Gastroesophageal sphincter (tissue), 4 donors: ENCODE results near the gene PTPRG. TPM values are rescaled to one million over a fixed set of nuclear protein-coding genes. Genes with fewer than 3 reads are reported as not detected.

Source experiments
- ATAC-seq: fragments of 150-250 bp; one replicate; pipeline ENCODE4 v1.9.1; 2016; ENCODE audit warnings: mild to moderate bottlenecking, moderate library complexity
- H3K27ac ChIP-seq, 4 donors: fragments of 200-600 bp; sonication (generic) in 3 of 4; 1 replicate in 3 of 4; 2 replicates in 1 of 4; pipeline ENCODE4 v1.5.1; 2016 to 2019
- H3K27me3 ChIP-seq: fragments of 200-600 bp; sonication (generic); one replicate; pipeline ENCODE4 v1.5.1; 2019
- H3K36me3 ChIP-seq, 2 donors: fragments of 200-600 bp; sonication (generic); one replicate each; pipeline ENCODE4 v1.5.1; 2019; ENCODE audit warnings: control low read depth in 1 of 2
- H3K4me1 ChIP-seq, 3 donors: fragments of 200-600 bp; sonication (generic); 1 replicate in 2 of 3; 2 replicates in 1 of 3; pipeline ENCODE4 v1.5.1; 2016 to 2019; ENCODE audit warnings: control low read depth in 2 of 3
- H3K4me3 ChIP-seq, 2 donors: fragments of 200-600 bp; sonication (generic); one replicate each; pipeline ENCODE4 v1.5.1; 2019; ENCODE audit warnings: mild to moderate bottlenecking in 1 of 2, moderate library complexity in 1 of 2
- H3K9me3 ChIP-seq, 3 donors: fragments of 200-600 bp; sonication (generic); one replicate each; pipeline ENCODE4 v1.5.1; 2017 to 2019; ENCODE audit warnings: control low read depth in 2 of 3
- EP300 ChIP-seq: sonication (generic); formaldehyde crosslinking; IDR thresholded peaks from one replicate; pipeline ENCODE4 v1.6.1; 2017; ENCODE audit warnings: antibody characterized with exemption, mild to moderate bottlenecking
- POLR2A ChIP-seq, 2 donors: fragments of 450-650 bp; IDR thresholded peaks; one replicate each; pipeline ENCODE4 v1.6.1; 2017; ENCODE audit warnings: antibody characterized with exemption in 2 of 2, mild to moderate bottlenecking in 2 of 2, moderate library complexity in 1 of 2
- POLR2AphosphoS5 ChIP-seq: sonication (generic); formaldehyde crosslinking; IDR thresholded peaks from one replicate; pipeline ENCODE4 v1.6.1; 2017; ENCODE audit warnings: antibody characterized with exemption
- WGBS, 2 donors: methylation state at CpG; one replicate each; pipeline ENCODE4 v1.1.5; 2018; ENCODE audit warnings: low coverage in 1 of 2; 5-methylcytosine and 5-hydroxymethylcytosine counted together
- total RNA-seq, 4 donors: library from RNA; depleted of rRNA; stranded (reverse); fragments of >200 nt; gene quantifications; one replicate each; pipeline ENCODE4 v1.1.0, GENCODE V29; 2016
- TF ChIP-seq, protein P1 (sequence below), 4 experiments: fragments of 200-600 bp in 2 of 4; fragments of 450-650 bp in 2 of 4; sonication (generic) in 1 of 4; IDR thresholded peaks; one replicate each; pipeline ENCODE4 v1.5.1; 2017 to 2019; ENCODE audit warnings: antibody characterized with exemption in 4 of 4, mild to moderate bottlenecking in 2 of 4, moderate library complexity in 2 of 4

The PTPRG gene
- total RNA-seq, 4 donors from 2014 or later, result 48.7 to 81.9 (median 52.8) TPM

DNA sequence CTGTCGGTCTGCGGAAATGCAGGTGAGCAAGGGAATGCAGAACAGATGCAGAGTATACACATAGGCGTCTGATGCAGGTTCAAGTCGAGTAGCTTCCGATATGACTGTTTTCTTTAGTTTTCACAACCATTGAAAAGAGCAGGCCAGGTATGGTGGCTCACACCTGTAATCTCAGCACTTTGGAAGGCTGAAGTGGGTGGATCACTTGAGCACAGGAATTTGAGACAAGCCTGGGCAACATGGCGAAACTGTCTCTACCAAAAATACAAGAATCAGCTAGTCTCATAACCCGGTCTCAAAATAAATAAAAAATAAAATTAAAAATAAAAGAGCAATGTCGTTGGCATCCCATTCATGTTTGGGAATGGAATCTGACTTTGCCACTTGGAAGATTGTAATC is 101.5 kb downstream of the PTPRG start:
- peaks cover 0 to 11% (median 0%) of the 10 kb centered on the region in 3 donors for H3K4me1 ChIP-seq
- H3K9me3 ChIP-seq, result no peaks in the 10 kb centered on the region
- TF ChIP-seq POLR2A (IDR thresholded peaks at IDR 0.05), result no peak
- no peak overlapping the region for H3K27ac ChIP-seq
- WGBS, 2 donors, result 92 to 96% methylated on average over 8 of the region's 8 CpGs
- no peaks in the 10 kb centered on the region for H3K36me3 ChIP-seq
- no peak for ATAC-seq
- H3K27me3 ChIP-seq, result no peaks in the 10 kb centered on the region
- H3K4me3 ChIP-seq, result no peak overlapping the region

DNA sequence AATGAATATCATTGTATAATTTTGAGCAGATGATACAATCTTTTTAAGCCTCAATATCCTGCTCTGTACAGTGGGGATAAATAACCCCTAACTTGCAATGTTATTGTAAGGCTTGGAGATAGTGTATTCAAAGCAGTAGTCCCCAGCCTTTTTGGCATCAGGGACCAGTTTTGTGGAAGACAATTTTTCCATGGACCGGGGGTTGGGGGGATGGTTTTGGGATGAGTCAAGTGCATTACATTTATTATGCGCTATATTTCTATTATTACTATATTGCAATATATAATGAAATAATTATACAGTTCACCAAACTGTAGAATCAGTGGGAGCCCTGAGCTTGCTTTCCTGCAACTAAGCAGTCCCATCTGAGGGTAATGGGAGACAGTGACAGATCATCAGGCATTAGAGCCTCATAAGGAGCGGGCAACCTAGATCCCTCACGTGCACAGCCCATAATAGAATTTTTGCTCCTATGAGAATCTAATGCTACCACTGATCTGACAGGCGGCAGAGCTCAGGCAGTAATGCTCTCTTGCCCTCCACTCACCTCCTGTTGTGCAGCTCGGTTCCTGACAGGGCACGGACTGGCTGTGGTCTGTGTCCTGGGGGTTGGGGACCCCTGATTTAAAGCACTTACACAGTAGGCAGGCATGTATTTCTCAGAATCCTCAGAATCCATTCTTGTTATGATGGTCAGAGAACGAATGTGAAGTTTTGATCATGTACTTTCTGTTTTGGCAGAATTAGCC is 102.2 kb downstream of the PTPRG start:
- ATAC-seq, result no peak
- H3K4me1 ChIP-seq, result peaks cover 0 to 11% (median 0%) of the 10 kb centered on the region in 3 donors

DNA sequence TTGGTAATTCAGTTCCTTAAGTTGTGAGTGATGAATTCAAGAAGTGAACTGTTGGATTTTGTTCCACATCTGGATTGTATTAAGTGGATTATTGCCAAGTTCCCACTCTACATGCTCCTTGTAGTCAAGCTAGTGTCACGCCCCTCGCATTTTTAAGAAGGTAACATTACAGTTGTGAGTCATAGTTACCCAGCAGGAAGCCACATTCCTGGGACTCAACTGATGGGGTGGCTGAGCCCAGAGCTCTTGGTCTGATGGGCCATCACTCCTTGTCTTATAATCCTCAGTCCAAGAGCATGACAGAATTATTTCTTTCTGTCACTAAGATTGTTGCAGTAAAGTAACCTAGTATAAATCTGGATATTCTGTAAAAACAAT is 102.7 kb downstream of the PTPRG start:
- no peaks in the 10 kb centered on the region for H3K9me3 ChIP-seq
- no peak overlapping the region for H3K4me3 ChIP-seq
- peak; percentile 58 for ATAC-seq
- WGBS, 2 donors, result 19% methylated on average over 2 of the region's 2 CpGs; no CpG with 5 or more reads in 1 of the 2 donors
- H3K27me3 ChIP-seq, result no peaks in the 10 kb centered on the region
- peaks cover 0 to 15% (median 0%) of the 10 kb centered on the region in 3 donors for H3K4me1 ChIP-seq
- no peak overlapping the region for H3K27ac ChIP-seq
- no peaks in the 10 kb centered on the region for H3K36me3 ChIP-seq
- TF ChIP-seq POLR2AphosphoS5, result no peak
- no peak for TF ChIP-seq EP300
- TF ChIP-seq POLR2A (IDR thresholded peaks at IDR 0.05), result no peak
- TF ChIP-seq, protein P1, sequence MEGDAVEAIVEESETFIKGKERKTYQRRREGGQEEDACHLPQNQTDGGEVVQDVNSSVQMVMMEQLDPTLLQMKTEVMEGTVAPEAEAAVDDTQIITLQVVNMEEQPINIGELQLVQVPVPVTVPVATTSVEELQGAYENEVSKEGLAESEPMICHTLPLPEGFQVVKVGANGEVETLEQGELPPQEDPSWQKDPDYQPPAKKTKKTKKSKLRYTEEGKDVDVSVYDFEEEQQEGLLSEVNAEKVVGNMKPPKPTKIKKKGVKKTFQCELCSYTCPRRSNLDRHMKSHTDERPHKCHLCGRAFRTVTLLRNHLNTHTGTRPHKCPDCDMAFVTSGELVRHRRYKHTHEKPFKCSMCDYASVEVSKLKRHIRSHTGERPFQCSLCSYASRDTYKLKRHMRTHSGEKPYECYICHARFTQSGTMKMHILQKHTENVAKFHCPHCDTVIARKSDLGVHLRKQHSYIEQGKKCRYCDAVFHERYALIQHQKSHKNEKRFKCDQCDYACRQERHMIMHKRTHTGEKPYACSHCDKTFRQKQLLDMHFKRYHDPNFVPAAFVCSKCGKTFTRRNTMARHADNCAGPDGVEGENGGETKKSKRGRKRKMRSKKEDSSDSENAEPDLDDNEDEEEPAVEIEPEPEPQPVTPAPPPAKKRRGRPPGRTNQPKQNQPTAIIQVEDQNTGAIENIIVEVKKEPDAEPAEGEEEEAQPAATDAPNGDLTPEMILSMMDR (IDR thresholded peaks at IDR 0.05), result no peak

More for the DNA sequence above, 102.2 kb downstream of the PTPRG start:
- H3K27ac ChIP-seq, result no peak overlapping the region
- no peaks in the 10 kb centered on the region for H3K9me3 ChIP-seq
- no peak overlapping the region for H3K4me3 ChIP-seq
- TF ChIP-seq, protein P1 (IDR thresholded peaks at IDR 0.05), result no peak
- TF ChIP-seq POLR2AphosphoS5 (no peak), EP300 (no peak), POLR2A (IDR thresholded peaks at IDR 0.05) (no peak)
- H3K27me3 ChIP-seq, result no peaks in the 10 kb centered on the region
- H3K36me3 ChIP-seq, result no peaks in the 10 kb centered on the region
- 62 to 81% methylated on average over 5 to 8 of the region's 8 CpGs for WGBS, 2 donors

DNA sequence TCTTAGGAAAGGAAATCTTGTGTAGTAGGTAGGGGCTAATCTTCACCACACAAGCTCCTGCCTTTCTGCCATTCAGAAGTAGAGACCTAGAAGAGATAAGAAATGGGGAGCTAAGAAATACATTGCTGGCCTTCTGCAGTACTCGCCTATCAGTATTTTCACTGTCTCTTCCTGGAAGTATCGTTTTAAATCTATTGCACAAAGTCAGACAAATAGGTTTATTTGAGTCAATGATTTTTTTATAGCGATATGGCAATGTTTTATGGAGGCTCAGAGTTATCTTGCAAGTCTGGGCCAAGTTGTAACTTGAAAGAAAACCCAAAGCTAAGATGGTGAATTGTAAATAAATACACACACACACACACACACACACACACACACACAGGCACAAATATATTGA is 103.8 kb downstream of the PTPRG start:
- no peak overlapping the region for H3K4me3 ChIP-seq
- ATAC-seq, result no peak
- TF ChIP-seq POLR2A (IDR thresholded peaks at IDR 0.05) (no peak), EP300 (no peak), POLR2AphosphoS5 (no peak)
- TF ChIP-seq, protein P1 (IDR thresholded peaks at IDR 0.05), result no peak
- 92 to 100% methylated on average over 3 of the region's 3 CpGs for WGBS, 2 donors
- H3K27me3 ChIP-seq, result no peaks in the 10 kb centered on the region
- H3K9me3 ChIP-seq, result no peaks in the 10 kb centered on the region
- H3K4me1 ChIP-seq, result peaks cover 0 to 25% (median 0%) of the 10 kb centered on the region in 3 donors
- H3K27ac ChIP-seq, result no peak overlapping the region
- H3K36me3 ChIP-seq, result no peaks in the 10 kb centered on the region

DNA sequence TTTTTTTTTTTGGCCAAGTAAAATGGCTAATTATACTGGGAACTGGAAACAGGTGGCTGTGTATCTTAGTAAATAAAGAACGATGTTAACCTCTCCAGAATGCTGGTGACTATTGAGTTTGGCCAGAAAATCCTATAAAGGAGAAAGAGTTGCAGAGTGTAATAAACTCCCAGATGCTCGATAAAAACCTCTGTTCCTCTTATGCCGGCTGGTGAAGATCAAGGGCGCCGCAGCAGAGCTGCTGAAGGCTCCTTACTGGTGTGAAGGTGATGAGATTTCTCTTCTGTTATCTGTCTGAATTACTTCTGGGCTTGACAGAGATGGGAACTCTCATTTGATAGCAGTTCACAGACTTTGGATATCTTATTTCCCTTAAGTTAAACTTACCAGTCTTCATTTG is 104.6 kb downstream of the PTPRG start:
- WGBS, 2 donors, result 55 to 60% methylated on average over 1 to 5 of the region's 5 CpGs
- no peak for TF ChIP-seq POLR2AphosphoS5
- TF ChIP-seq EP300, result no peak
- no peak for TF ChIP-seq POLR2A (IDR thresholded peaks at IDR 0.05)
- TF ChIP-seq, protein P1 (IDR thresholded peaks at IDR 0.05), result no peak
- H3K27me3 ChIP-seq, result no peaks in the 10 kb centered on the region
- no peaks in the 10 kb centered on the region for H3K36me3 ChIP-seq
- peaks cover 0 to 25% (median 0%) of the 10 kb centered on the region in 3 donors for H3K4me1 ChIP-seq
- no peak overlapping the region for H3K27ac ChIP-seq
- no peak overlapping the region for H3K4me3 ChIP-seq
- no peak for ATAC-seq
- H3K9me3 ChIP-seq, result no peaks in the 10 kb centered on the region
